ENCODE measurements around the gene PCDHB15.

The PCDHB15 gene

DNA sequence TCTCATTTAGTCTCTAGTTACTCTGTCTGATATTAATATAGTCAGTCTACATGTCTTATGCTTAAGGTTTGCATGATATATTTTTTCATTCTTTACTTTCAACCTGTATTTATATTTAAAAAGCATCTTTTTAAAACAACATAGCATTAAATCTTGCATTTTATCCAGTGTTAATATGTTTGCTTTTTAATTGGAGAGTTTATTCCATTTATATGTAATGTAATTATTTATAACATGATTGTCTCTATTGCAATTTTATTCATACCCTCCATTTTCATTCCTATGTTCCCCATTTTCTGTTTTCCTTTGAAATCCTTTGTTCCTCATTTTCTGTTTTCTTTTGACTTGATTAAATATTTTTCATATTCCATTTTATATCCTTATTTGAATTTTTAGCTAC is 13.3 kb downstream of the PCDHB15 start:
- no peaks in the 10 kb centered on the region for H3K4me1 ChIP-seq
- H3K36me3 ChIP-seq = peaks cover 9 to 84% (median 56%) of the 10 kb centered on the region in 3 donors
- H3K27me3 ChIP-seq = no peaks in the 10 kb centered on the region
- no peak for TF ChIP-seq CTCF (IDR thresholded peaks at IDR 0.05)
- H3K9me3 ChIP-seq = peaks cover 33 to 100% (median 99%) of the 10 kb centered on the region in 3 donors
- H3K27ac ChIP-seq = no peak overlapping the region
- H3K4me3 ChIP-seq = no peak overlapping the region
- DNase-seq = no peak
- intact Hi-C loops (cut with DNase I; ENCODE audit: low total_unique reads) = no loop called here

GRCh38 chr5:141258948-141259347 is 13.8 kb downstream of the PCDHB15 start:
- DNase-seq = no peak
- intact Hi-C loops (cut with DNase I; ENCODE audit: low total_unique reads) = no loop called here
- Histone ChIP-seq H3K9me3 (peaks cover 32 to 100% (median 99%) of the 10 kb centered on the region in 3 donors), H3K4me3 (no peak overlapping the region), H3K27ac (no peak overlapping the region), H3K36me3 (peaks cover 13 to 89% (median 59%) of the 10 kb centered on the region in 3 donors), H3K4me1 (no peaks in the 10 kb centered on the region), H3K27me3 (no peaks in the 10 kb centered on the region)
- TF ChIP-seq CTCF (IDR thresholded peaks at IDR 0.05) = no peak

DNA sequence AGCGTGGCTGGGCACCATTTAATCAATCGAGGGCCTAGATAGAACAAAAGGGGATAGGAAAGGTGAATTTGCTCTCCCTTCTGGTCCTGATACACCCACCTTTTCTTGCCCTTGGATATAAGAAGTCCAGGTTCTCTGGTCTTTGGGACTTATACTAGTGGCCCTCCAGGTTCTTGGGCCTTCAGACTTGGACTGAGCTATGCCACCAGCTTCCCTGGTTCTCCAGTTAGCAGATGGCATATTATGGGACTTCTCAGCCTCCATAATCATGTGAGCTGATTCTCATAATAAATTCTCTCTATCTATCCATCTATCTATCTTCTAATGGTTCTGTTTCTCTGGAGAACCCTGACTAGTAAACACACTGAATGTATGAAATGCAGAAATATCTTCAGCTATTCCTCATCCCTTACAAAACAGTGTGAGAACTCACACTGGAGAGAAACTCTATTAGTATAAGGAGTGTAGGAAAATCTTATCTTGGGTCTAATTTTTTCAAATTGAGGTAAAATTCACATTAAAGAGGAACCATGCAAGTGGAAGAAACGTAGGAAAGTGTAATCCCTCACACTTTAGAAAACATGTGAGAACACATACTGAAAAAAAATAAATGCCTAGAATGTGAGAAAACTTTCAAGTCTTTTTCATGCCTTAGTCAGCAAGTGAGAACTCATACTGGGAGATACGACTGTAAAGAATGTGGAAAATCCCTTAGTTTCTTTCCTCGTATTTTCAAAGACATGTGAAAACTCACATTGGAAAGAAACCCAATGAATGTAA is 15.5 kb downstream of the PCDHB15 start:
- H3K9me3 ChIP-seq = peaks cover 42 to 100% (median 99%) of the 10 kb centered on the region in 3 donors
- H3K4me3 ChIP-seq = no peak overlapping the region

GRCh38 chr5:141261238-141261546 is 16.0 kb downstream of the PCDHB15 start:
- no peak for TF ChIP-seq CTCF (IDR thresholded peaks at IDR 0.05)
- Histone ChIP-seq H3K9me3 (peaks cover 40 to 100% (median 99%) of the 10 kb centered on the region in 3 donors), H3K36me3 (peaks cover 15 to 95% (median 70%) of the 10 kb centered on the region in 3 donors), H3K4me1 (no peaks in the 10 kb centered on the region), H3K27ac (no peak overlapping the region), H3K4me3 (no peak overlapping the region), H3K27me3 (no peaks in the 10 kb centered on the region)
- intact Hi-C loops (cut with DNase I; ENCODE audit: low total_unique reads) = no loop called here
- DNase-seq = no peak

More for the DNA sequence above, 15.5 kb downstream of the PCDHB15 start:
- H3K4me1 ChIP-seq = no peaks in the 10 kb centered on the region
- H3K27me3 ChIP-seq = no peaks in the 10 kb centered on the region
- intact Hi-C loops (cut with DNase I; ENCODE audit: low total_unique reads) = no loop called here
- no peak for DNase-seq
- H3K27ac ChIP-seq = no peak overlapping the region
- peaks cover 13 to 95% (median 70%) of the 10 kb centered on the region in 3 donors for H3K36me3 ChIP-seq
- no peak for TF ChIP-seq CTCF (IDR thresholded peaks at IDR 0.05)

- H3K9me3 ChIP-seq = peaks cover 26 to 100% (median 99%) of the 10 kb centered on the region in 3 donors
- no peak overlapping the region for H3K4me3 ChIP-seq
Measured at GRCh38 chr5:141269195-141269594, 24.0 kb downstream of the PCDHB15 start.

More at GRCh38 chr5:141269195-141269594, 24.0 kb downstream of the PCDHB15 start:
- no peak overlapping the region for H3K27ac ChIP-seq
- H3K27me3 ChIP-seq = no peaks in the 10 kb centered on the region
- intact Hi-C loops (cut with DNase I; ENCODE audit: low total_unique reads) = no loop called here
- DNase-seq = no peak
- TF ChIP-seq CTCF (IDR thresholded peaks at IDR 0.05) = no peak
- H3K4me1 ChIP-seq = no peaks in the 10 kb centered on the region
- peaks cover 5 to 86% (median 79%) of the 10 kb centered on the region in 3 donors for H3K36me3 ChIP-seq

Measured in tibial artery (tissue), 4 donors.